OCI-LY1 (cell line): Measurements from ENCODE around the gene PLA2G15.
A peak's percentile ranks its signal among the peaks of the same experiment; 100 is the strongest.

Source experiments
- H2AFZ ChIP-seq: fragments of 200-600 bp; sonication (generic), shearing (Covaris generic); 2 replicates; pipeline ENCODE4 v1.6.0; 2014; ENCODE audit warnings: antibody characterized with exemption, mild to moderate bottlenecking, low read length
- H3F3A ChIP-seq: fragments of 200-600 bp; sonication (generic), shearing (Covaris generic); 2 replicates; pipeline ENCODE4 v1.6.0; 2014; ENCODE audit warnings: mild to moderate bottlenecking, antibody characterized with exemption, low read length, moderate library complexity; ENCODE audit not compliant: insufficient read depth
- H3K27ac ChIP-seq: fragments of 200-600 bp; sonication (generic); 2 replicates; pipeline ENCODE4 v1.5.1; 2014; ENCODE audit warnings: low read length, mixed run types, mild to moderate bottlenecking, low read depth; ENCODE audit not compliant: poor library complexity, severe bottlenecking
- H3K27me3 ChIP-seq: fragments of 200-600 bp; sonication (generic); 2 replicates; pipeline ENCODE4 v1.6.0; 2014; ENCODE audit warnings: antibody characterized with exemption, mild to moderate bottlenecking, low read length, moderate library complexity; ENCODE audit not compliant: insufficient read depth
- H3K36me3 ChIP-seq: fragments of 200-600 bp; sonication (generic); 2 replicates; pipeline ENCODE4 v1.6.1; 2014; ENCODE audit warnings: mild to moderate bottlenecking, antibody characterized with exemption, low read length, moderate library complexity, mixed read lengths; ENCODE audit not compliant: insufficient read depth
- H3K4me1 ChIP-seq: fragments of 200-600 bp; sonication (generic); 2 replicates; pipeline ENCODE4 v1.5.1; 2014; ENCODE audit warnings: mild to moderate bottlenecking, low read length, moderate library complexity; ENCODE audit not compliant: insufficient read depth, severe bottlenecking
- H3K4me2 ChIP-seq: fragments of 200-600 bp; sonication (generic), shearing (Covaris generic); 2 replicates; pipeline ENCODE4 v1.6.1; 2014; ENCODE audit warnings: low read length
- H3K4me3 ChIP-seq: fragments of 200-600 bp; sonication (generic); 2 replicates; pipeline ENCODE4 v1.5.1; 2014; ENCODE audit warnings: low read length, low read depth, mild to moderate bottlenecking, mixed read lengths; ENCODE audit not compliant: poor library complexity, severe bottlenecking
- H3K79me2 ChIP-seq: fragments of 200-600 bp; shearing (Covaris generic); 2 replicates; pipeline ENCODE4 v1.6.1; 2016; ENCODE audit warnings: mixed run types, low read length, mixed read lengths; ENCODE audit not compliant: insufficient read depth
- H3K9ac ChIP-seq: fragments of 200-600 bp; sonication (generic), shearing (Covaris generic); 2 replicates; pipeline ENCODE4 v1.6.1; 2014; ENCODE audit warnings: mild to moderate bottlenecking, low read length, mixed read lengths
- H3K9me2 ChIP-seq: fragments of 200-600 bp; sonication (generic), shearing (Covaris generic); 2 replicates; pipeline ENCODE4 v1.6.1; 2014; ENCODE audit warnings: low read depth, mild to moderate bottlenecking, low read length, mixed read lengths
- H3K9me3 ChIP-seq: fragments of 200-600 bp; shearing (Covaris generic); 2 replicates; pipeline ENCODE4 v1.6.1; 2014; ENCODE audit warnings: low read length, mixed read lengths
- H4K20me1 ChIP-seq: fragments of 200-600 bp; sonication (generic), shearing (Covaris generic); 2 replicates; pipeline ENCODE4 v1.6.0; 2016; ENCODE audit warnings: mild to moderate bottlenecking, low read length; ENCODE audit not compliant: insufficient read depth
- CTCF ChIP-seq: fragments of 200-600 bp; sonication (generic), shearing (Covaris generic); IDR thresholded peaks from 2 replicates; pipeline ENCODE4 v1.5.1; 2017; ENCODE audit warnings: mild to moderate bottlenecking, antibody characterized with exemption, low read length, moderate library complexity, mixed read lengths
- EZH2 ChIP-seq: fragments of 200-600 bp; sonication (generic), shearing (Covaris generic); IDR thresholded peaks from 2 replicates; pipeline ENCODE4 v1.8.0; 2017; ENCODE audit warnings: borderline replicate concordance, mixed run types, mild to moderate bottlenecking, antibody characterized with exemption, low read length, moderate library complexity, mixed read lengths

PLA2G15 gene

DNA sequence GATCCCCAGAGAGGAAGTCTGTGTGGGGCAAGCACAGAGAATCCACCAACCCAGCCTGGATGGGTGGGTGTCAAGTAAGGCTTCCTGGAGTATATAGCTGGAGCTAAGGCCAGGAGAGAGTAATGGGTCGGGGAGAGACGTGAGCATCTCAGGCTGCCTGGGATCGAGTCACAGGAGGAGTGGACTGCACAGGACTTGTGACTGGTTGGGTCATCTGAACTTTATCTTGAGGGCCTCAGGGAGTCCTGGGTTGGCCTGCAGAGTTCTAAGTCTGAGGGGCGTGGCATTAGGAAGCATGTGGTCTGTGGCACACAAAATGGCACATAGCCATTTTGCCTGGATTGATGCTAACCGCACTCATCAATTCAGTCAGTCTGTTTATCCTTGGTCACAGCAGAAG lies 1.5 kb downstream of the PLA2G15 start:
- TF ChIP-seq EZH2 = no peak
- TF ChIP-seq CTCF = no peak
- H3K27me3 ChIP-seq = no peaks in the 10 kb centered on the region
- no peaks in the 10 kb centered on the region for H3K9me2 ChIP-seq
- no peaks in the 10 kb centered on the region for H3K79me2 ChIP-seq
- no peak overlapping the region for H2AFZ ChIP-seq
- peaks cover 17% of the 10 kb centered on the region for H3K36me3 ChIP-seq
- H3K4me2 ChIP-seq = peak overlapping the region; percentile 91
- no peaks in the 10 kb centered on the region for H3K9me3 ChIP-seq
- H3K27ac ChIP-seq = peak overlapping the region; percentile 71
- peak overlapping the region; percentile 88 for H3K4me3 ChIP-seq
- no peaks in the 10 kb centered on the region for H4K20me1 ChIP-seq
- peak overlapping the region; percentile 84; the same call in 1 of the 2 replicates for H3K9ac ChIP-seq
- no peaks in the 10 kb centered on the region for H3F3A ChIP-seq
- peaks cover 49% of the 10 kb centered on the region for H3K4me1 ChIP-seq

DNA sequence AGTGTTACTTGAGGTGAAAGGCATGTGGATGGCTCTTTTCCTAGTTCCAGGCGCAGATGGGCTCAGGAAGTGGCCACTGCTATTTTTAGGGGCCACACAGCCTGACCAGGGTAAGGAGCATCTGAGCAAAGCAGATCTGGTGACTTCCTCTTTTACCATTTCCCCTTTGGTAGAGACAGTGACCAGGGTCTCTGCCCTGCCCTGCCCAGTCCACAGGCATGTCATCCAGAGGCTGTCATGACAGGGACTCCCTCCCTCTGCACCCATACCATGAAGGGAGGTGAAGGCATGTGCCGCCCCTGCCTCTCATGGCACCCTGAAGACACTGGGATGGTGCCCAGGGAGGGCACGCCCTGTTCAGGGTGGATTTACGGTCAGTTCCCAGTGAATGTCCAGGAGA lies 2.2 kb downstream of the PLA2G15 start:
- H3K9me2 ChIP-seq = no peaks in the 10 kb centered on the region
- H3K9ac ChIP-seq = peak overlapping the region; percentile 26; the same call in 1 of the 2 replicates
- H3K79me2 ChIP-seq = no peaks in the 10 kb centered on the region
- TF ChIP-seq EZH2 (no peak), CTCF (no peak)
- H3K27me3 ChIP-seq = no peaks in the 10 kb centered on the region
- no peaks in the 10 kb centered on the region for H4K20me1 ChIP-seq
- peak overlapping the region; percentile 71 for H3K27ac ChIP-seq
- H3F3A ChIP-seq = no peaks in the 10 kb centered on the region
- no peaks in the 10 kb centered on the region for H3K9me3 ChIP-seq
- H2AFZ ChIP-seq = no peak overlapping the region
- peaks cover 17% of the 10 kb centered on the region for H3K36me3 ChIP-seq
- H3K4me3 ChIP-seq = peak overlapping the region; percentile 88
- peaks cover 57% of the 10 kb centered on the region for H3K4me1 ChIP-seq
- H3K4me2 ChIP-seq = peak overlapping the region; percentile 91

DNA sequence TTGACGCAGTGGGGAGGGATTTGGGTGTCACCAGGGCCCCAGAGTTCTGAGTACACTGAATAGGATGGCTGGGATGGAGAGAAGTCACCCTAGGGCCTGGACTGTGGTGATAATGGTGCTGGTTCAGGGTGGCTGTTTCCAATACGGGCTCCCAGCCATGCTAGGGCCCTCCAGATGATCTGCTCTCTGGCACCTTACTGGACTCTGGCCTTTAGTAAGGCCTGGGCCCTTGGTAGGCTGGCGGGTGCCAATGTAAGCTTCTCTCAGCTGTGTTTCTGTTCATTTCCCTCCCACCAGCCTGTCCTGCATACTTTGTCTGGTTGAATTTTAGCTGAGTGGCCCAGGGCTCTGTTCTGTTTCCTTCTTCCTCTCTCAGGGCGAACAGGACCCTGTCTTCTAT lies 2.8 kb downstream of the PLA2G15 start:
- H3K27me3 ChIP-seq = no peaks in the 10 kb centered on the region
- H3K9me2 ChIP-seq = no peaks in the 10 kb centered on the region
- no peaks in the 10 kb centered on the region for H3K79me2 ChIP-seq
- H3K9me3 ChIP-seq = no peaks in the 10 kb centered on the region
- H3K27ac ChIP-seq = peak overlapping the region; percentile 71
- H3K4me2 ChIP-seq = peak overlapping the region; percentile 91; the same call in 1 of the 2 replicates
- no peak overlapping the region for H2AFZ ChIP-seq
- H3K4me3 ChIP-seq = peak overlapping the region; percentile 88
- H3K4me1 ChIP-seq = peaks cover 62% of the 10 kb centered on the region
- H4K20me1 ChIP-seq = no peaks in the 10 kb centered on the region
- peak overlapping the region; percentile 26; the same call in 1 of the 2 replicates for H3K9ac ChIP-seq
- H3F3A ChIP-seq = no peaks in the 10 kb centered on the region; the same call in 1 of the 2 replicates
- TF ChIP-seq EZH2 = no peak
- no peak for TF ChIP-seq CTCF
- H3K36me3 ChIP-seq = peaks cover 18% of the 10 kb centered on the region
